IPS DF 6.9 (cell line): ENCODE measurements around the gene ANO6.

Experiments
- DNase-seq: peaks from one replicate; pipeline ENCODE4 v3.0.0-alpha.2; 2013; ENCODE audit warnings: low read depth, low spot score
- H3K27ac ChIP-seq: one replicate; pipeline ENCODE4 v1.5.1; 2013; ENCODE audit warnings: low read length, control low read depth
- H3K27me3 ChIP-seq: 2 replicates; pipeline ENCODE4 v1.6.1; 2013; ENCODE audit warnings: mild to moderate bottlenecking, low read length; ENCODE audit not compliant: control insufficient read depth, insufficient read depth
- H3K36me3 ChIP-seq: 2 replicates; pipeline ENCODE4 v1.6.1; 2013; ENCODE audit warnings: low read length; ENCODE audit not compliant: control insufficient read depth, insufficient read depth
- H3K4me1 ChIP-seq: 2 replicates; pipeline ENCODE4 v1.6.1; 2013; ENCODE audit warnings: low read length; ENCODE audit not compliant: control insufficient read depth, insufficient read depth
- H3K4me3 ChIP-seq: 2 replicates; pipeline ENCODE4 v1.5.1; 2013; ENCODE audit warnings: mild to moderate bottlenecking, low read length
- H3K9me3 ChIP-seq: 2 replicates; pipeline ENCODE4 v1.6.1; 2013; ENCODE audit warnings: low read length, inconsistent platforms; ENCODE audit not compliant: control insufficient read depth, insufficient read depth
- WGBS: extraction: QIAGEN DNeasy Blood & Tissue Kit; methylation state at CpG from one replicate; pipeline ENCODE4 v1.1.7; 2013; ENCODE audit warnings: mixed read lengths, missing lambda C conversion rate; ENCODE audit not compliant: insufficient read length, insufficient coverage; 5-methylcytosine and 5-hydroxymethylcytosine counted together

ANO6 gene

DNA sequence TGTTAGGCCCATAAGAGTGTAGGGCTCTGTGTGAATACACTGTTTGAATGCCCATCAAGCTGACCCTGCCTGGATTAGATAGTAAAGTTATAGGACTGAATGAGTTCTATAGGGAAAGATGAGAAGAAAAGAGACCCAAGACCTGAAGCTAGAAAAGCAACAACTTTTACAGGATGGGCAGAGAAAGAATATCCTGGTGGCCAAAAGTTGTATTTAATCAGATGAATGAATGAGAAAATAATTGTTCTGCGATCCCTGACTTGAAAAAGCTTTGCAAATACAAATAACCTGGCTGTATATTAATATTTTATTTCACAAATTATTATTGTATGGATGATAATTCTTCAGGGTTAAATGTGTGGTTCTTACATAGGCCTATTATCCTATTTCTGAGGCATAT, 2.8 kb upstream of the ANO6 start:
- H3K9me3 ChIP-seq = no peaks in the 10 kb centered on the region
- H3K27ac ChIP-seq = no peak overlapping the region
- WGBS = no CpG with 5 or more reads among the region's 1 CpG
- DNase-seq = no peak
- H3K4me1 ChIP-seq = no peaks in the 10 kb centered on the region
- H3K36me3 ChIP-seq = no peaks in the 10 kb centered on the region
- H3K4me3 ChIP-seq = no peak overlapping the region
- H3K27me3 ChIP-seq = no peaks in the 10 kb centered on the region

DNA sequence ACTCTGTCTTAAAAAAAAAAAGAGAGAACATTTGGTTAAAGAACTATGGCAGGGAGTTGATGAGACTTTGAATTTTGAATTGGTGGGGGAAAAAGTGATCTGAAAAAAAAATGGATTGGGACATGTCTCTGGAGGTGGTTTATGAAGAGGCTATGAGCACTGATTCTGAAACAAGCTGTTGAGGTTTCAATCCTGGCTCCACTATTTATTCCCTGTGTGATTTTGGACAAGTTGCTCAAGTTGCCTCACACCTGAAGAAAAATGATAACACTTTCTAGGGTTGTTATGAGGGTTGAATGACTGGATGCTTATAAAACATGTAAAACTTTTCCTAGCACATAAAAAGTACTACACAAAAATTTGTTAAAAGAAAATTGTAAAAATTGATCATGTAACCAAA, 1.8 kb upstream of the ANO6 start:
- Histone ChIP-seq H3K27ac (no peak overlapping the region), H3K9me3 (no peaks in the 10 kb centered on the region), H3K27me3 (no peaks in the 10 kb centered on the region), H3K4me1 (no peaks in the 10 kb centered on the region), H3K36me3 (no peaks in the 10 kb centered on the region), H3K4me3 (no peak overlapping the region)
- DNase-seq = no peak

DNA sequence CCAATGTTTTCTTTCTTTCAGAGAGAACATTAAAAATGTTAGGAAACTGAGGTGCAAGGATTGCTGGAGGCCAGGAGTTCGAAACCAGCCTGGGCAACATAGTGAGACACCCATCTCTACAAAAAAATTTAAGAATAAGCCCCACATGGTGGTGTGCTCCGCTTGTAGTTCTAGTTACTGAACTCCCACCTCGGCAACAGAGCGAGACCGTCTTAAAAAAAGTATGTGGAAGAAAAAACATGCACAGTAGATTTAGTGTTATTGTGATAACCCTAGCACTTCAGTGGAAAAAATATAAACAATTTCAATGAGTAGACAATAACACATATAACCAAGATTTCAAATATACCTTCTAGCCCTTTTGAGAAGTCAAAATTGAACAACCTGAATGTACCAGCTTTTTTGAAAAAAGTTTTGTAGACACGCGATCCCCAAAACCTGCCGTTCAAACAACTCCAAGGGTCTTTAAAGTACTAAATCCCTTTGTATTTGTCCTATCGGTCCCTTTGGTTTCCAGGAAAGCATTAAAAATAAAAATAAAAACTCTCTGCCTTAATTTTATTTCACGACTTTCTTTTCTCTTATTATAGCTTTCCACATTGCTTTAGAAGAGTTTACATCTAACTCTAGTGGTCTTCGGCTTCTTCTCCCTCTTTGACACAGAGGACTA, 1.0 kb upstream of the ANO6 start:
- H3K9me3 ChIP-seq = no peaks in the 10 kb centered on the region
- H3K4me1 ChIP-seq = peaks cover 4% of the 10 kb centered on the region
- H3K27me3 ChIP-seq = no peaks in the 10 kb centered on the region
- no peaks in the 10 kb centered on the region for H3K36me3 ChIP-seq
- no peak for DNase-seq
- WGBS = no CpG with 5 or more reads among the region's 11 CpGs
- peak overlapping the region; percentile 94; the same call in 1 of the 2 replicates for H3K4me3 ChIP-seq
- no peak overlapping the region for H3K27ac ChIP-seq

DNA sequence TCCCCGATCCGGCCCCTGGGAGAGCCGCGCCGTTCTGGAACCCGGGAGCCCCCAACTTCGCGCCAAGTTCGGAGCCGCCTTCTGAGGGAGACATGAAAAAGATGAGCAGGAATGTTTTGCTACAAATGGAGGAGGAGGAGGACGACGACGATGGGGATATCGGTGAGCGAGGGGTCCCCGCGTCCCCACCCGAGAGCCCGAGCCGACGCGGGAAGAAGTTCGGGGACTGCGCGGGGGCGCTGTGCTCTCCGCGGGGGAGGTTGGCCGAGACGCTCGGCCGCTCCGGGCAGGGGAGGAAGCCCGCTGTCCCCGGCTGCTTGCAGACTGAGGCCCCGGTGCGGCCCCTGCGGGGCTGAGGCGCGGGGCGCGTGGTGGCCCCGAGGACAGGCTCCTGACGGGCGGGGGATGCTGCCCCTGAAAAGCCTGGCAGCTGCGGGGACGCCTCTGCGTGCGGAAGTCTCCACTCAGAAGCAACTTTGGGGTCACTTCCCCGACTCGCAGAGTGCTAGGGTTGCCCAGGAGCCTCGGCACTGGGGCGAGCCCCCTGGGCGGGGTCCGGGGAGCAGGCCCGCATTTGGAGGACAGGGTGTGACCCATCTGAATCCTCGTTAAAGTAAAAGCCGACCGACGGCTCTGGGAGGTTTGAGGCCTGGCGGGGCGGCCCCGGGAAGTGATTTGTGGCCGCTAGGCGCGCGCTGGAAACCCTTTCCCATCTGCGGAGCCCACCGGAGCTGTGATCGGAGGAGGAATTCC, 511 bp downstream of the ANO6 start:
- no peaks in the 10 kb centered on the region for H3K36me3 ChIP-seq
- WGBS = no CpG with 5 or more reads among the region's 70 CpGs
- H3K4me1 ChIP-seq = peaks cover 5% of the 10 kb centered on the region
- H3K27ac ChIP-seq = no peak overlapping the region
- no peak for DNase-seq
- H3K9me3 ChIP-seq = no peaks in the 10 kb centered on the region
- peak overlapping the region; percentile 94 for H3K4me3 ChIP-seq
- no peaks in the 10 kb centered on the region for H3K27me3 ChIP-seq

DNA sequence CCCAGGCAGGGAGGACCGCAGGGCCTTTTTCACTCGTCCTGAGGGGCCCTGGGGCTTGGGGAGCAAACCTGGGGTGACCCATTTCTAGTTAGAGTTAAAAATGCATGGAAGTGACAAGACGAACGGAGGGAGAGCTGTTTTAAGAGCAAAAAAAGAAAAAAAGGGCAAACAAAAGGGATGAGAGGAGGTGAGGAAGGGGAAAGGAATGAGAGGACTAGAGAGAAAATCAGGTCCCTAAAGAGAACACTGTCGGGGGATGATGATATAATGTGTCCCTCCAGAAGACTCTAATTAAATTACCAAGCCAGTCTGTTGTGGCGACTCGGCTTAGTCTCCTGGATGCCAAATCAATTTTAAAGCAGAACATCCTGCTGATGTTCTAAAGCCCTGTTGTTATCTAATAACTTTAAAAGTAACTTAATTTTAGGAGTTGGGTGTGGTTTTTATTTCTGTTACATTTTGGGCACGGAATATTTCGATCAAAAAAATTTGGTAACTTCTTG, 1.1 kb downstream of the ANO6 start:
- no peaks in the 10 kb centered on the region for H3K27me3 ChIP-seq
- H3K4me1 ChIP-seq = peaks cover 5% of the 10 kb centered on the region
- no peaks in the 10 kb centered on the region for H3K36me3 ChIP-seq
- no peak for DNase-seq
- H3K9me3 ChIP-seq = no peaks in the 10 kb centered on the region
- peak overlapping the region; percentile 94; the same call in 1 of the 2 replicates for H3K4me3 ChIP-seq
- no peak overlapping the region for H3K27ac ChIP-seq
- WGBS = no CpG with 5 or more reads among the region's 9 CpGs

DNA sequence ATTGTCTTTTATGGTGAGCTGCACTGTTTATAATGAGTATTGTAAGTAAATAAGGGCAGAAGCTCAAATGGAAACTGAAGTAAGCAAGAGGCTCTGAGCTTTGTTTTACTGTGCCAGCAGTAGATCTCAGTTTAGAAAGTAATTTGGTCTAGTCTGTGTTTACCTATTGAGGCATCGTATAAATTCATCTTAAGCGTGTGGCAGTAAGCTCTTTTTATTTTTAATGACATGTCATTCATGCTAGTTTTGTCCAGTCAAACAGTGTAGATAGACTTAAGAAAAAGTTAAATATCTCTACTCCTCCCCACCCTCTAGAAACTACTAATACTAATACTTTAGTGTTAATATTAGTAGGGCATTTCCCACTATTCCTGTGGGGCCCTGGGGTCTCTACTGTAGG, 2.0 kb downstream of the ANO6 start:
- no peaks in the 10 kb centered on the region for H3K9me3 ChIP-seq
- WGBS = no CpG with 5 or more reads among the region's 2 CpGs
- peaks cover 5% of the 10 kb centered on the region for H3K4me1 ChIP-seq
- no peaks in the 10 kb centered on the region for H3K36me3 ChIP-seq
- H3K27me3 ChIP-seq = no peaks in the 10 kb centered on the region
- no peak for DNase-seq
- no peak overlapping the region for H3K4me3 ChIP-seq
- H3K27ac ChIP-seq = no peak overlapping the region

DNA sequence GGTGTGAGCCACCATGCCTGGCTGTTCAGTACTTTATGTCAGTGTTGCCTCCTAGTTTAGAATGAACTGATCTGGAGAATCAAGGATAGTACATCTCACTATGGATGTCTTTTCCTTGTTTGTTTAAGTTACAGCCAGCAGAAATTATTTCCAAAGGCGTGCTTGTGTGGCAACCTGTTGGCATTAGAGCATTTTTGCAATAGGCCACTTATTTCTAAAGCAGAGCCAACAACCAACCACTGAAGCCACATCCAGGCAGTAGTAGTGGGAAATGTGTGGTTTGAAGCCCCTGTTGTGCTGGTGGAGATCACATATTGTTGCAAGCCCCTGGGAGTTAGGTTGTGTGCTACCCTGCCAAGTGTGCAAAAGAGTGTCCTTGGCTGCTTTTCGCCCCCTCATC, 3.7 kb downstream of the ANO6 start:
- WGBS = no CpG with 5 or more reads among the region's 2 CpGs
- Histone ChIP-seq H3K4me1 (peaks cover 5% of the 10 kb centered on the region), H3K9me3 (no peaks in the 10 kb centered on the region), H3K27me3 (no peaks in the 10 kb centered on the region), H3K27ac (no peak overlapping the region), H3K36me3 (no peaks in the 10 kb centered on the region), H3K4me3 (no peak overlapping the region)
- no peak for DNase-seq

DNA sequence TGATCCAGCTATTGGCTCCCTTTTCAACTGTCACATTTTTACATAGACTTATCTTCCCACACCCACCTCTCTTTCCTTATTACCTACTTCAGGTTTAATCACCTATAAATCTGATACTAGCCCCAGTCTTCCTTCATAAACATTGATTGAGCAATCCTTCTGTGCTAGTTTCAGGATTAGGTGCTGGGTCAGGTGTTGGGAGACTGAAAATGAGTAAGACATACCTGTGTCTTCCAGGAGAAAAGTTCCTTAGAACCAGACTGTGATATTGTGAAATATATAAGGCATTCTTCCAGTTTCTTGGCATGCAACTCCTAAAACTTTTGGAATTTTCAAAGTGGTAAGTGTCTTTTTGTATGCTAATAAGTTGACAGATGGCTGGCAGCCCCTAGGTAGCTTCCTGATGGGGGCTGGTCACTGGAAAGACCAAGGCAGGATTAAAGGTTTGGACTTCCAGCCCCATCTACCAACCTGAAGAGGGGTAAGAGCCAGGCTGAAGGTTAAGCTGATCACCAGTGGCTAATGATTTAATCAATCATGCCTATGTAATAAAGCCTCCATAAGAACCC, 4.6 kb downstream of the ANO6 start:
- DNase-seq = no peak
- H3K4me1 ChIP-seq = peaks cover 5% of the 10 kb centered on the region
- H3K27me3 ChIP-seq = no peaks in the 10 kb centered on the region
- H3K27ac ChIP-seq = no peak overlapping the region
- H3K36me3 ChIP-seq = no peaks in the 10 kb centered on the region
- H3K9me3 ChIP-seq = no peaks in the 10 kb centered on the region
- H3K4me3 ChIP-seq = no peak overlapping the region

DNA sequence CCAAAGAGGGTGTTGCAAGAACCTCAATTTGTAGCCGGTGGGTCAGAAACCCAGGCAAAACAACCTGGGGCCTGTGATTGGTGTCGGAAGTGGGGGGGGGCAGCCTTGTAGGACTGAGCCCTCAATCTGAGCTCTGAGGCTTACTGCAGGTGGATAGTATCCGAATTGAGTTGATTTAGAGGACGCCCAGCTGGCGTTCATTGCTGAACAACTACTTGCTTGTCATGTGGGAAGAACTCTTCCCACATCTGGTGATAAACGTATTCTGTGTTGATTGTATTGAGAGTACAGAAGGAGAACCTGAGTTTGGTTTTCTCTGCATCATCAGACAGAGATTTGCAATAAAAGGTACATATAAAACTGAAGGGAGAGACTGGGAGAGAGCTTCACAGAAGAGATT, 5.1 kb downstream of the ANO6 start:
- Histone ChIP-seq H3K4me3 (no peak overlapping the region), H3K4me1 (peaks cover 5% of the 10 kb centered on the region)
- no peak for DNase-seq

DNA sequence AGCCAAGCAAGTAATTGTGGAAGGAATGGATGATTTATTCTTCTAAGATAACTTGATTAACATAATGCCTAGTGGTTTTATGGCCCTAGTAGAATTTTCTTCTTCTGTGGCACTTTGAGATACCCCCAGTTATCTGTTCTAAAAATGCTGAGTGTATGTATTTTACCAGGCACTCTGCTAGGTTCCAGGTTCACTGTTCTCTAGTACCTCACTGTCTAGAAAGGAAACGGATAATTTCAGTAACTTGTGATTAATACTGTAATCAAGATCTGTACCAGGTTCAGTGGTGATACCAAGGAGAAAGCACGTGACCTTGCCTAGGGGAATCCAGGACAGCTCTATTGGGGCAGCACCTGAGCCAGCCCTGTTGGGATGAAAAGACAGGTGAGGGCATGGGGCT, 8.0 kb downstream of the ANO6 start:
- WGBS = no CpG with 5 or more reads among the region's 2 CpGs
- Histone ChIP-seq H3K4me1 (peaks cover 5% of the 10 kb centered on the region), H3K9me3 (no peaks in the 10 kb centered on the region), H3K27ac (no peak overlapping the region), H3K4me3 (no peak overlapping the region), H3K36me3 (no peaks in the 10 kb centered on the region), H3K27me3 (no peaks in the 10 kb centered on the region)
- no peak for DNase-seq

More for the DNA sequence above, 5.1 kb downstream of the ANO6 start:
- H3K27ac ChIP-seq = no peak overlapping the region
- H3K9me3 ChIP-seq = no peaks in the 10 kb centered on the region
- H3K27me3 ChIP-seq = no peaks in the 10 kb centered on the region
- no CpG with 5 or more reads among the region's 6 CpGs for WGBS
- H3K36me3 ChIP-seq = no peaks in the 10 kb centered on the region
